B cell (primary cell): Measurements from ENCODE around the gene ATG2A. TPM values are rescaled to one million over a fixed set of nuclear protein-coding genes. Genes with fewer than 3 reads are reported as not detected.

Experiments used
- ATAC-seq: fragments of 200-7000 bp; cut with Tn5 transposase; one replicate; pipeline ENCODE4 v1.10.0; 2021; ENCODE audit warnings: low read depth, mild to moderate bottlenecking, moderate number of reproducible peaks, moderate library complexity
- CTCF ChIA-PET: fragments of 350-600 bp; sonication (Branson Sonifier 250); formaldehyde crosslinking; loops from one replicate; lab custom pipeline; 2021; ENCODE audit warnings: antibody characterized with exemption, inconsistent platforms; lab: Charles Lee
- POLR2A ChIA-PET: fragments of 350-600 bp; sonication (Branson Sonifier 250); formaldehyde crosslinking; loops from one replicate; lab custom pipeline; 2021; ENCODE audit warnings: antibody characterized with exemption; lab: Charles Lee
- DNase-seq: peaks from one replicate; pipeline ENCODE4 v3.0.0; 2013
- H2AFZ ChIP-seq: 2 replicates; pipeline ENCODE4 v1.6.1; 2012; ENCODE audit warnings: mild to moderate bottlenecking, low read depth, low read length; ENCODE audit not compliant: insufficient read depth, poor library complexity, severe bottlenecking
- H3K27ac ChIP-seq, 2 donors: 1 replicate in 1 of 2; 2 replicates in 1 of 2; pipeline ENCODE4 v1.5.1; 2012 to 2013; ENCODE audit warnings: low read length in 2 of 2, mild to moderate bottlenecking in 2 of 2, moderate library complexity in 1 of 2
- H3K27me3 ChIP-seq, 4 experiments: fragments of 200-600 bp in 1 of 4; sonication (generic) in 1 of 4; replicated peaks in 1 of 4; 1 replicate in 2 of 4; 2 replicates in 2 of 4; pipeline versions ENCODE4 v1.6.1 to v1.7.0; 2013 to 2016; ENCODE audit warnings: low read length in 3 of 4, mild to moderate bottlenecking in 2 of 4, mixed read lengths in 1 of 4, moderate library complexity in 1 of 4; ENCODE audit not compliant: insufficient read depth in 4 of 4, control insufficient read depth in 3 of 4; ENCODE audit errors: control extremely low read depth in 1 of 4
- H3K36me3 ChIP-seq, 2 experiments: replicated peaks in 1 of 2; 1 replicate in 1 of 2; 2 replicates in 1 of 2; pipeline versions ENCODE4 v1.6.1 to v1.7.1; 2013; ENCODE audit warnings: low read length in 1 of 2; ENCODE audit not compliant: insufficient read depth in 2 of 2, control insufficient read depth in 1 of 2; ENCODE audit errors: control extremely low read depth in 1 of 2, extremely low read depth in 1 of 2
- H3K4me1 ChIP-seq, 2 donors: fragments of 200-600 bp in 1 of 2; sonication (generic) in 1 of 2; 1 replicate in 1 of 2; 2 replicates in 1 of 2; pipeline versions ENCODE4 v1.5.1 to v1.6.1; 2013 to 2017; ENCODE audit warnings: low read length in 2 of 2; ENCODE audit not compliant: control insufficient read depth in 2 of 2, insufficient read depth in 2 of 2
- H3K4me2 ChIP-seq: replicated peaks from 2 replicates; pipeline ENCODE3; 2012; ENCODE audit warnings: mild to moderate bottlenecking, low read depth, low read length; ENCODE audit not compliant: poor library complexity, severe bottlenecking
- H3K4me3 ChIP-seq, 5 experiments: fragments of 200-600 bp in 1 of 5; sonication (generic) in 1 of 5; 1 replicate in 3 of 5; 2 replicates in 2 of 5; pipeline versions ENCODE4 v1.5.1 to v1.7.0; 2011 to 2016; ENCODE audit warnings: low read length in 4 of 5, mild to moderate bottlenecking in 4 of 5, low read depth in 2 of 5, control low read depth in 1 of 5, moderate library complexity in 1 of 5; ENCODE audit not compliant: insufficient read depth in 1 of 5; ENCODE audit errors: control extremely low read depth in 1 of 5, extremely low read depth in 1 of 5
- H3K79me2 ChIP-seq: fragments of 200-600 bp; sonication (generic); one replicate; pipeline ENCODE4 v1.6.0; 2016; ENCODE audit warnings: low read length; ENCODE audit not compliant: control insufficient read depth, insufficient read depth
- H3K9ac ChIP-seq: fragments of 200-600 bp; sonication (generic); 2 replicates; pipeline ENCODE4 v1.6.1; 2017; ENCODE audit warnings: mild to moderate bottlenecking, low read length, moderate library complexity
- H3K9me3 ChIP-seq, 3 donors: one replicate each; pipeline versions ENCODE4 v1.6.1 to v1.7.1; 2013; ENCODE audit warnings: low read length in 2 of 3; ENCODE audit not compliant: control insufficient read depth in 2 of 3, insufficient read depth in 1 of 3; ENCODE audit errors: control extremely low read depth in 1 of 3
- H4K20me1 ChIP-seq: 2 replicates; pipeline ENCODE4 v1.6.0; 2012; ENCODE audit warnings: mild to moderate bottlenecking, low read length; ENCODE audit not compliant: insufficient read depth, control insufficient read depth, poor library complexity, severe bottlenecking
- H3K27ac Mint-ChIP-seq: one replicate; pipeline ENCODE4 v1.8.0; 2021; ENCODE audit warnings: mixed read lengths
- H3K27me3 Mint-ChIP-seq: one replicate; pipeline ENCODE4 v1.8.0; 2021; ENCODE audit warnings: mixed read lengths
- H3K4me1 Mint-ChIP-seq: one replicate; pipeline ENCODE4 v1.8.0; 2021; ENCODE audit warnings: mixed read lengths
- H3K4me3 Mint-ChIP-seq: one replicate; pipeline ENCODE4 v1.8.0; 2021; ENCODE audit warnings: mixed read lengths
- H3K9me3 Mint-ChIP-seq: one replicate; pipeline ENCODE4 v1.8.0; 2022; ENCODE audit warnings: mixed read lengths; ENCODE audit not compliant: insufficient read depth
- CTCF ChIP-seq: fragments of 200-600 bp; IDR thresholded peaks from one replicate; pipeline ENCODE4 v1.8.0; 2022; ENCODE audit warnings: antibody characterized with exemption, mild to moderate bottlenecking
- EZH2 ChIP-seq: IDR thresholded peaks from 2 replicates; pipeline ENCODE4 v1.6.1; 2012; ENCODE audit warnings: borderline replicate concordance, low read depth, mild to moderate bottlenecking, moderate library complexity, low read length; ENCODE audit not compliant: insufficient read depth, poor library complexity, severe bottlenecking
- WGBS: methylation state at CpG from one replicate; pipeline ENCODE4 v1.1.5; 2013; ENCODE audit warnings: missing lambda C conversion rate; ENCODE audit not compliant: insufficient coverage; 5-methylcytosine and 5-hydroxymethylcytosine counted together
- intact Hi-C: fragments of 100-400 bp; cut with micrococcal nuclease; formaldehyde crosslinking; loops from one replicate; pipeline ENCODE4 v1.10.0; 2022
- polyA plus RNA-seq: library from polyadenylated mRNA; depleted of rRNA; stranded (reverse); fragments of >200 nt; gene quantifications from 2 replicates; pipeline ENCODE4 v1.2.3, GENCODE V29; 2012
- total RNA-seq, 2 donors: library from RNA; stranded (reverse); fragments of 120-200 nt in 1 of 2; gene quantifications; 1 replicate in 1 of 2; 2 replicates in 1 of 2; pipeline versions ENCODE4 v1.2.3 to v1.2.4, GENCODE V29; 2013 to 2022

Gene ATG2A
- total and polyA plus RNA-seq, 2 donors (not counting 1 experiment from before 2014, with no cell fraction given), result 24.3 to 38.6 TPM

GRCh38 chr11:64931290-64931689, 14.3 kb upstream of the ATG2A start:
- WGBS, result 100% methylated on average over 4 of the region's 7 CpGs
- H3K27me3 ChIP-seq, result no peaks in the 10 kb centered on the region
- CTCF ChIA-PET, result interaction anchor here (1.2 kb wide), 1 partner anchor 66 kb away, joined by 3 read pairs; the partner anchor contains the start of gene BATF2

GRCh38 chr11:64930340-64930739, 13.3 kb upstream of the ATG2A start:
- Histone ChIP-seq H3K4me3 (no peak overlapping the region), H3K27ac (no peak overlapping the region), H3K79me2 (peaks cover 2% of the 10 kb centered on the region), H4K20me1 (peaks cover 12% of the 10 kb centered on the region), H3K27me3 (no peaks in the 10 kb centered on the region), H3K36me3 (peaks cover 0 to 42% of the 10 kb centered on the region in 2 experiments), H2AFZ (no peak overlapping the region), H3K4me2 (no peak overlapping the region), H3K4me1 (peaks cover 5 to 11% of the 10 kb centered on the region in 2 donors), H3K9me3 (no peaks in the 10 kb centered on the region), H3K9ac (no peak overlapping the region)
- ATAC-seq (no peak), DNase-seq (no peak)
- no peaks in the 10 kb centered on the region for H3K27me3 Mint-ChIP-seq
- no peaks in the 10 kb centered on the region for H3K9me3 Mint-ChIP-seq
- peaks cover 6% of the 10 kb centered on the region for H3K4me1 Mint-ChIP-seq
- TF ChIP-seq EZH2, result no peak
- TF ChIP-seq CTCF, result no peak
- WGBS, result over 99% methylated on average over 5 of the region's 6 CpGs
- H3K27ac Mint-ChIP-seq, result no peak overlapping the region
- ChIA-PET CTCF (no interaction called here), POLR2A (no interaction called here)
- intact Hi-C loops, result no loop called here
- no peak overlapping the region for H3K4me3 Mint-ChIP-seq

More at GRCh38 chr11:64931290-64931689, 14.3 kb upstream of the ATG2A start:
- Mint-ChIP-seq H3K4me3 (no peak overlapping the region), H3K27ac (no peak overlapping the region), H3K9me3 (no peaks in the 10 kb centered on the region), H3K27me3 (no peaks in the 10 kb centered on the region), H3K4me1 (peaks cover 3% of the 10 kb centered on the region)
- intact Hi-C loops, result no loop called here
- Histone ChIP-seq H2AFZ (no peak overlapping the region), H3K9ac (no peak overlapping the region), H3K9me3 (no peaks in the 10 kb centered on the region), H3K79me2 (no peaks in the 10 kb centered on the region), H3K27ac (no peak overlapping the region), H3K36me3 (peaks cover 0 to 42% of the 10 kb centered on the region in 2 experiments), H3K4me1 (peaks cover 0 to 1% of the 10 kb centered on the region in 2 donors), H3K4me2 (no peak overlapping the region), H4K20me1 (peaks cover 8% of the 10 kb centered on the region), H3K4me3 (no peak overlapping the region)
- POLR2A ChIA-PET, result no interaction called here
- DNase-seq (no peak), ATAC-seq (no peak)
- no peak for TF ChIP-seq CTCF
- no peak for TF ChIP-seq EZH2
